RPMI8226 (cell line): Measurements from ENCODE around the gene MRNIP.

Experiments used
- DNase-seq: peaks from one replicate; pipeline ENCODE4 v3.0.0-alpha.2; 2015

The MRNIP gene

DNA sequence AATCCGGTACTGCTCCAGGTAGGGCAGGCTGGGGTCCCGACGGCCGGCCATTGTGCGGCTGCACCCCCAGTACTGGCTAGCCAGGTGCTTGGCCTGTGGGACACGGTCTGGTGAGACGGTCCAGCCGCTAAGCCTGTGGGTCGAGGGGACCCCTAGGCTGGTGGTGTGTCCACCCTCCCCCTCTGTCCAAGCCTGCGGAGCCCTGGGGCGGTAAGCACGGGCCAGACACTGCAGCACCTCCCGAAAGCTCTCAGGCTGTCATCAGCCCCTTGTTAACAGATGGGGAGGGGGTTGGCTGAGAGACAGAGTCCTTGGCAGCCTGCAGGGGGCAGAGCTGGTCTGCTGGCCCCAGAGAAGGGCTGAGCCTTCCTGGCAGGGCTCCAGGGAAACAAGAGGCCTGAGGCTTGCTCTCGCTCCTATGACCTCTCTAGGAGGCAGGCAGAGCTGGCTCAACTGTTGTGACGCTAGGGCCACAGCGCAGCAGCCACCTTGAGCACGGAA is 11.8 kb upstream of the MRNIP start:
- DNase-seq, result peak; percentile 76

DNA sequence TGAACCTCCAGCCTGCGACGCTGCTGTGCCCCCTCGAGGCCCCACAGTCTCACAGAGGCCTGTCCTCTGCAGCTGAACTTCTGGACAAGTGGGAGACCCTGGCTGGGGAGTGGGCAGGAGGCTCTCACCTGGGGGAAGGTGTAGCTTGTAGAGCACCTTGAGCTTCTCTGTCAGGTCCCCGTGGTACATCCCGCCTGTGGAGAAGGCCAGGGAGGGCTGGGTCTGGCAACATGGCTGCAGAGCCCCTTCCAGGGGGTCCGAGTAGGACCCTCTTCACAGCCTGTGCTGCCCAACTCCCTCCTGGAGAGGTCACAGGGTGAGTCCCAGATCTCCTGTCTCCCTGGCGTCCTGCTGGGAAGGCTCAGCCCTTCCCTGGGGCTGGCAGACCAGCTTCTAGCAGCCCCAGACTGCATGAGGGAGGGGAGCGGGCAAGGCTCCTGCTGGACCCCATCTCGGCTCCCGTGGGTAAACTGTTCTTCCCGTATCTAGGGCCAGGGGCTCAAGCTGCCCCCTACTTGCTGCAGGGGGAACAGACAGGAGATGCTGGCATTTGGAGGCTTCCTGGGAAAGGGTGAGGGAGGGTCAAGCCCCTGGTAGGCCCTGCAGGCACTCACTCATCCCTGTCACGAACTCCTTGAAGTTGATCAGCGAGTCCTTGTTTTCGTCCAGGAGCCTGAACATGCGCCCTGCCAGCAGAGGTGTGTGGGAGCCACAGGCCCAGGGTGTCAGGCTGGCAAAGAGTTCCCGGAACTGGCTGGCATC is 11.2 kb upstream of the MRNIP start:
- DNase-seq, result no peak

DNA sequence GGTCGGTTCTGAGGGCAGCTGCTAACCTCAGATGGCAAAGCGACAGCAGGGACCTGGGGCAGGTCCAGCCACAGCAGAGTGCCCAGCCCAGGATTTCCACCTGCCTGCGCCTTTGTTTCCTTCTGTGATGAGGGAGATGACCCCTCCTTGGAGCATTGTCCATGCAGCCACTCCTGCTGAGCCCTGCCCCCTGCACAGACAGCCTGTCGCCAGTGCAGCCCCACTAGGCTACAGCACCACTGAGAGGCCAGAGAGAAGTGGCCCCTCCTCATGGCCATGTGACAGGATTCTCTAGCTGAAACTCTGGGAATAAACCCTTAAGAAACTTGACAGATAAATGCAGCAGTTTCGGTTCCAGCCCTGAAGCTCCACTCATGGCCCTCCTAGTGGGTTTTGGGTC is 10.5 kb upstream of the MRNIP start:
- no peak for DNase-seq

DNA sequence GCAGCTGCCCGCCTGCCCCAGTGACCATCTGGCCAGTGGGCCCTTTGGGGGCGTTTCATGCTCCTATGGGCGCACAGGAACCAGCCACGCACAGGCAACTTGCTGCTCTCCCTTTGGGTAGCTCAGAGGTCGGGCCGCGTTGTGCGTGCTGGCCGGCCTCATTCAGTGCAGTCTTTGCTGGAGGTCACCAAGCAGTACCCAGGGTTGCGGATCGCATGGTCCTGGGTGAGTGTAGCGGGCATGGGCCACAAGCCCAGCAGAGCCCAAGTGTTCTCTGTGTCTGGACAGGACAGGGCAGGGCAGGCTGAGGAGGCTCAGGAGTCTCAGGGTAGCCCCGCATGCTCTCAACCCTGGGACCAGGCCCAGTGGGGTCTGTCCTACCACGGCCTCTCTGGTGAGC is 9.9 kb upstream of the MRNIP start:
- no peak for DNase-seq

DNA sequence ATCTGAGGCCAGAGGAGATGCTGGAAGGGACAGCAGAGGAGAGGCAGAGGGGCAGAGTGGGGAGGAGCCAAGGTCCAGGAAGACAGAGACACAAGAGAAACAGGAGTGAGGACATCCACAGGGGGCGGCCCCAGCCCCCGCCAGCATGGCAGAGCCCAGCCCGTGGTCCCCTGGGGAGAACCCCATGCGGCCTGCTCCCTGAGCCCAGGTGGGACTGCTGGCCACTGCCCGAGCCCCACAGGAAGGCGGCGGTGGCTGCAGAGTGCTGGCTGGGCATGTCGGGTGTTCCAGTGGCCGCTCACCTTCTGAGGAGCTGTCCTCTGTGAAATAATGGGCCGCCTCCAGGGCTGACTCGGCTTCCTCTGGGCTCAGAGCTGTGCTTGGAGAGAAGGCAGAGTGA is 8.9 kb upstream of the MRNIP start:
- no peak for DNase-seq

DNA sequence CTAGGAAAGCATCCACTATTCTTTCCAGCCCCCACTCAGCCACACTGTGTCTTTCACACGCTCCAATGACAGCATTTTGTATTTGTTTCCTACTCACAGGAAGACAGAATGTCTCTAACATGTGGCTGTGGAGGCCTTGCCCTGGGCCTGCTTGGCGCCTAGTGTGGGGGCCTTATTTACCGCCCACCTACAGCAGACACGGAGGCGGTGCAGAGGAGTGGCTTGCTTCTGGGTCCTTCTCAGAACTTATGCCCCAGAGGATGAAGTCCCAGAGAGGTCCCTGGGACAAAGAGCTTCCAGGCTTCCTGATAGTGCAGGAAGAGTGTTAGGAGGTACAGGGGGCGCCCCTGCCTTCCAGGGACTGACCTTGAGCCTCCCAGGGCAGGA is 8.5 kb upstream of the MRNIP start:
- no peak for DNase-seq

DNA sequence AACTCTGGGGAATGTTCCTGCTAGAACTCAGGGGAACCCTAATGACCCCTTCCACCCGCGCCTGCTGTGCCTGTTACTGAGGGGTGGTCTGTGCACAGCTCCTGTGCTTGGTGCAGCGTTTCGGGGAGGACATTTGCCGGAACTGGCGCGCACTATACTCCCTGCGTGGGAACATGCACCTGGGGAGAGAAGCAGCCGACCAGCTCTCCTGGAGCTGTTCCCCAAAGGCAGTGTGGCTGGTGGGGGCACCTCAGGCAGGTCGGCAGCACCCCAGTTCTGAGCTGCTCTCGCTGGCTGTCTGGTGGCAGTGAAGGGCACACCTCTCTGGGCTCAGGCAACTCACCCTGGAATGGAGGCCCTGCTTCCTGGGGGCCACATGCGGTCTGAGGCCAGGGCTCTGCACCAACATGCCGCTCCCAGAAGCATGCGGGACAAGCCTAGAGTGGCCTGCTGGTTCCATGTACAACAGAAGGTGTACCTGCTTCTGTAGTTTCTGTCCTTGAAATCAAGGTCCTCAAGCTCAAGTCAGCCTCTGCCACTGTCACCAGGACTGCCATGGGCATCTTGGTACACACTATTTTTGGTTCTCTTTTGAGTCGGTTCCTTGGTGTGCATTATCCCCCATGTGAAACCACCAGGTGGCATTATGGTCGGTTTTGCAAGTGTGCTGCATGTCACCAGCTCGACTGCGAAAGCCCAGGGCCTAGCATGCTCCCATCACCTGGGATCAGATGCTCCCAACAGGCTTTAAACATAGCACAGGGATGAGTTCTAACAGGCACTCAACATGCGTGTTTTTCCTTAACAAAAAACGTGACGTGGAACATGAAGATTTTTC is 7.8 kb upstream of the MRNIP start:
- DNase-seq, result peak; percentile 52

DNA sequence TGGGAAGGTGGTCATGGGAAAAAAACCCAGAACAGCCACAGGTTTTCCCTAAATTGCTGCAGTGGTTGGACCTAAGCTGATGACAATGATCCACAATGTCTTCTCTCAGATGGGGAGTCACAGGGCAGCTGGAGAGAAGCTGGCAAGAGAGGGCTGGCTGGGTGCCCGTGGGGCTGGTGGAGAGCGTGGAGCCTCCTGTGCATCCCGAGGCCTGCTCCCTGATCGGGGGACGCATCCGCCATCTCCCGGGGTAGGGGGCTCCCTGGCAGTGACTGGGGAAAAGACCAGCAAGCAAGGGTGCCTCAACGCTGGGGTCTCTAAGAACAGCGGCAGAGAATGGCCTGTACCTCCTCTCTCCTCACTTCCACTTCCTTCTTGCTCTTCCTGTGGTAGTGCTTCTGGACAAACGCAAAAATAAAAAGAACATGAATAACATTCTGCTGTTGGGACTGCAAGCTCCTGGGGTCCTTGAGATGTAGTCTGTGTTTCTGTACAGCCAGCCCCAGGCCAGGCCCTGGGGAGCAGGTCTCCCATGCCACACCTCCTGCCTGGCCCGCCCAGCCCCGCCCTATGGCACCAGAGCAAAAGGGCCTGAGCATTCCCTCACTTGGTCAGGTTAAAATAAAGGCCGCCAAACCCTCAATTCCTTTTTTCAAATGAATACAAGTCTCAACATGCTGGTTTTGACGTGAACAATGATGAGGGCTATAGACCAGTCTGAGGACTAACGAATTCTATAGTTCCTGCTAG is 7.0 kb upstream of the MRNIP start:
- no peak for DNase-seq

DNA sequence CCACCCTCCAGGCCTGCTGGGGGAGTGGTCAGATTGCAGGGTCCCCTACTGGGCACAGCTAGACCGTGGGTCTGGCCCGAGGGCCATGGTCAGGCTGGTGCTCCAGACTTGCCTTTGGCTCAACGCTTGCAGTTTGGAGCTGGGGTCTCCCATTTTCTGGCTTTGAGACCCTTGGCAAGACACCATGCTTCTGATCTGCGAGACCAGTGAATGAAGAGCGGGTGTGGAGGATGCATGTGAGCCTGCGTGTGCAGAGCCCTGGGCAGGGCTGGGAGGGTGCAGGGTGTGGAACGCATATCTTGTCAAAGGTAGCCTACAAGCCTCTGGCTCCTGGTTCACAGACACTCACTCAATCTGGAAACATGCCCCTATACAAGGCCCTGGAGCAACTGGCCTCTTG is 6.1 kb upstream of the MRNIP start:
- no peak for DNase-seq

DNA sequence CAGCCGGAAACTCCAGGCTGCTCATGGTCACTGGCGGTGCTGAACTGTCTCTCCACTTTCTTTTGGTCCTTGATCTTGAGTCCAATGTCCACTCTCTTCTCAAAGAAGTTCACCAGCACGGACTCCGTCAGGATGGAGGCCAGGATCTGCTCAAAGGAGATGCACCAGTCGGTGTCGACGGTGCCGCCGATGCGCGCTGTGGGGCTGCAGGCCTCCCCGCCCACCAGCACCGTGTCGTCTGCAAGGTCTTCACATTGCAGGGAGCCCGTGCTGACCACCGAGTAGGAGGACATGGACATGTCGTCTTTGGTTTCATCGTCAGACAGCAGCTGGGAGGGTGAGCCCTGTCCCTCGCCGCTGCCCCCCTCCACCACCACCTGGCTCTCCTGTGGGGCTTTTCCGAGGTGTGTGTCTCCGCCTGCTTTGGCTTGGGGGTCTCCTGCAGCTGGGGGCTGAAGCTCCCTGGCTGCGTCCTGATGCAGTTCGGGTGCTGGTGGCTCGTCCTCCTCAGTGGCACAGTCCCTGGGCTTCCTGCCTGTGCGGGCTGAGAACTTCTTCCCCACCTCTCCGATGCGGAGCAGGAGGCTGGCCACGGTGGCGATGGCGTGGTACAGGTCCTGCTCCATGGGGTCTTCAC is 5.0 kb upstream of the MRNIP start:
- no peak for DNase-seq

DNA sequence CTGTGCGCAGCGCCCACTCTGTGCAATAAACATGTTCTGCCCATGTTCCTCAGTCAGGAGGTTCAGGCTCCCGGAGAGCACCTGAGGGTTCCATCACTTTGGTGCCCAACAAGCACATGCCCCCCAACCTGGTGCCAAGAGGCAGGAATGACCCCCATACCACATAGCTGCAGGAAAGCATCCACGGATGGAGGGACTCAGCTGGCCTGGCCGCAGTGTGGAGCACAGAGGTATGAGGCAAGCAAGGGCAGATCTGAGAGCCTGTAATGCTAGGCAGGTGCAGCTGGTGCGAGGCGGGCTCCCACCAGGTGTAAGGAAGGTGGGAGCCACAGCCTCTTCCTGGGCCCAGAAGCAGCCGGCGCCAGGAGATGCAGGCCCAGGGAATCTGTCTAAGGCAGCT is 4.3 kb upstream of the MRNIP start:
- no peak for DNase-seq

DNA sequence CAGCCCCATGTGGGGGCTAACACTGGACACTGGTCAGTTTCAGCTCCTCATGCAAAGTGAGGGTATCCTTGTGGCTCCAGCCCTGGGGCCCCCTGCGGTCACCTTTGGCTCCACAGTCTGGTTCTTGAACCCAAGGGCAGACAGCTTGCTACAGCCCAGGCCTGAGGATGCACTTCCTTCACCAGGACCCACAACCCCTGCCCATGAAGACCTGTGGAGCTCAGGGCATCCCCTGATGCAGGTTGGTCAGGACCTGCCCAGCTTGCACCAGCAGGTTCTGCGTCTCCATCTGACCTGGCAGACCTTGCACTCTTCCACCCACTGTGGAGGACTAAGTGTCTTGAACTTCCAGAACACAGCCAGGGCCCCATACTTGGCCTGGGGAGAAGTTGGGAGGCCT is 3.7 kb upstream of the MRNIP start:
- DNase-seq, result no peak

DNA sequence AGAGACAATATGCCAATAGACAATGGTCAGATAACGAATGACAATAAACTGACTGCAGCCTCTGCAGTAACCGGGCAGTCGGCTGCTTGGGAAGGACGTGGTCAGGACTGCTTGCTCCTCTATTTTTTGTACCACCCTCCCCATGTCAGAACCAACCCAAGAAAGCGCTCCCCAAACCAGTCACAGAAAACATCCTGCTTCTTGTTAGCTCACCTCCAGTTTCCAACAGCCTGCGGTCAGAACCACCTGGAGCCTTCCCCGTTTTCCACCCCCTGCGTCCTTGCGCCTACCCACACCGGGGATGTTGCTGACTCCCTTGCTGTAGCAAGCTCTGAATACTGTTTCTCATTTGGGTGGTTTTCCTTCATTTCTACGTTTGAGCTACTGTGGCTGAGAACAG is 1.7 kb upstream of the MRNIP start:
- DNase-seq, result no peak

DNA sequence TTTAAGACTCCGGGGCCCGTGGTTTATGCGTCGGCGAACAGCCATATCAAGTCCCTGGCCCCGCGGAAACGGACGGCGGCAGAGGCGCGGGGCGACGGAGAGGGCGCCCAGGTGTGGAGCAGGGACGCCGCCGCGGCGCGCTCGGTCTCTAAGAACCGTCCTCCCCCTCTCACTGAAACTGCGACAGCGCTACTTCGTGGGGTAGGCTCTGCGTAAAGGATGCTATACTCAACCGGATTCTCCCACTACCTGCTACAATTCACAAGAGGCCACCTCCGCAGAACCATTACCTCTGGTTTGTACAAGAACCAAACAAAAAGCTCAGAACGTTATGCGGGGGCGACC is 404 bp downstream of the MRNIP start:
- DNase-seq, result peak; percentile 72

DNA sequence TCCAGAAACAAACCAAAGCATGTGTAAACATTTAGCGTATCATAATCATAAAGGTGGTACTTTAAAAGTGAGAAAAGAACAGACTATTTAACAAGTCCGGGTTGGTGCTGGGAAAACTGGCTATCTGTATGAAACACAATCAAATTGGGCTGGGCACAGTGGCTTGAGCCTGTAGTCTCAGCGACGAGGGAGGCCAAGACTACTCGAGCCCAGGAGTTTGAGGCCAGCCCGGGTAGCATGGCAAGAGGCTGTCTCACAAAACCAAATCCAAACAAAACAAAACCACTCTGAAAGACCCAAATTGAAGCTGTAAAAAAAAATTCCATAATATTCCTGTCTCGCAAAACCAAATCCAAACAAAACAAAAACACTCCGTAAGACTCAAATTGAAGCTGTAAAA is 4.3 kb downstream of the MRNIP start:
- no peak for DNase-seq

DNA sequence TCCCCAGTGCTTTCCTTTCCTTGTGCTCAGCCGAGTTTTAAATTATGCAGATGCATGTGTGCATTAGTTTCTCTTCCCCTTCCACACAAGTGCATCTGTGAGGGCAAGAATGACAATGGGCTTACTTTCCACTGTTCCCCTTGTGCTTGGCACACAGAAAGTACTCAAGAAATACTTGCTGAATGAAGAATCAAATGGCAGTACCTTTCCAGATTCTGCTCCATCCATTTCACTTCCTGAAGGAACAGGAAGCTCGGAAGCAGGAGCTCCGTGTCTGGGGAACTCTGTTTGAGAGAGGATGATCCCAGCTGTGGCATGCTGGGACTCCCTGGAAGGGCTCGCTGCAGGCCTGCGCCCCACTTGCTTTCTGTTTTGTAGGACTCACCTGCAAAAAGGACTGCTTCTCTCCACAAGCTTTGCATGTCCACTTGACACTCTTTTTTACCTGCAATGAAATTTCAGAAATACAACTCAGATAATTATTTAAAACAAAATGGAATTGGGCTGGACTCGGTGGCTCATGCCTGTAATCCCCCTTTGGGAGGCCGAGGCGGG is 5.5 kb downstream of the MRNIP start:
- DNase-seq, result no peak

DNA sequence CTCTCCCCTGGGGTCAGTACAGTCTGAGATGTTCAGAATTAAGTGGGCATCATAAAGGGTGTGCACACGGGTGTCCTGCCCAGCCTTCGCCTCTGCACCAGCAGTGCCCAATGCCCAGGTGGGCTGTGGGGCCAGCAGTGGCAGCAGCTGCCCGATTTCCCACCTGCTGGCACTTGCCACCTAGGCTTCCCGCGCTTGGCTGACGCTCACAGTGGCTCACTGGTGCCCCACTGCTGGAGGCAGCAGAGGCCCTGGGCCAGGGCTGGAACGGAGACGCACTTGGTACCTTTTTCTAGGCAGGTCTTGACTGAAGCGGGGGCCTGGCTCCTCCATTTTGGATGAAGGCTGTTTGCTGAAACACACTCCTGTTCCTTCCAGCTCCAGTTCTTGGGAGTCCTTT is 17.0 kb downstream of the MRNIP start:
- no peak for DNase-seq

DNA sequence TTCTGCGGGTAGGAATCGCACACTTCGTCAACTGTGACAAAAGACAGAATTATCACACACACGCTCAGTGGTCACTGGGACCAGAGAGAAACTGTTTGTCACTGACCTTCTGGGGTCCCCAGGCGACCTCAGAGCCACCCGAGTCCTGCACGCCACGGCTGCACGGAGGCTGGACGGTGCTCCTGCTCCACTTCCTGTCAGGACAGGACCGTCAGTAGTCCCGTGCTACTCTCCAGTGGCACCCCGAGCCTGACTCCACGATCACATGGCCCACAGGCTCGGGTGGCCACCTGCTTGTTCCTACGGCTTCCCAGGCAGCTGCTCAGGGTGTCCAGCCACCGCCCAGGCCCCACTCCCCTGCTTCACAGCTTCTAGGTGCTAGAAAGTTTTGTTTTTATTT is 17.9 kb downstream of the MRNIP start:
- no peak for DNase-seq

DNA sequence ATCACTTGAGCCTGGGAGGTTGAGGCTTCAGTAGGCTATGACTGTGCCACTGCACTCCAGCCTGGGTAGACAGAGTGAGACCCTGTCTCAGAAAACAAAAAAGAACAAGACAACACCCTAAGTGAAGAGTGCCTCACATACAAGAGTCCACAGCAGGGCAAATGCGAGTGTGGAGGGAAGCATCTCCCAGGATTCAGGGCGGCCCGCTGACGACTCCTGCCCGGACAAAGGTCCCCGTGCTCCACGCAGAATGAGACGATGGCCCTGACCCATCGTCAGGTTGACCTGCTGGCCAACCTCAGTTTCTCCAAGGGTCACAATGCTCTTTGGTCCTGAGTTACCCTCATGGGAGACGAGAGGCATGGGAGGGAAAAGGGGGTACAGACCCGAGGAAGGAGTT is 18.3 kb downstream of the MRNIP start:
- no peak for DNase-seq

DNA sequence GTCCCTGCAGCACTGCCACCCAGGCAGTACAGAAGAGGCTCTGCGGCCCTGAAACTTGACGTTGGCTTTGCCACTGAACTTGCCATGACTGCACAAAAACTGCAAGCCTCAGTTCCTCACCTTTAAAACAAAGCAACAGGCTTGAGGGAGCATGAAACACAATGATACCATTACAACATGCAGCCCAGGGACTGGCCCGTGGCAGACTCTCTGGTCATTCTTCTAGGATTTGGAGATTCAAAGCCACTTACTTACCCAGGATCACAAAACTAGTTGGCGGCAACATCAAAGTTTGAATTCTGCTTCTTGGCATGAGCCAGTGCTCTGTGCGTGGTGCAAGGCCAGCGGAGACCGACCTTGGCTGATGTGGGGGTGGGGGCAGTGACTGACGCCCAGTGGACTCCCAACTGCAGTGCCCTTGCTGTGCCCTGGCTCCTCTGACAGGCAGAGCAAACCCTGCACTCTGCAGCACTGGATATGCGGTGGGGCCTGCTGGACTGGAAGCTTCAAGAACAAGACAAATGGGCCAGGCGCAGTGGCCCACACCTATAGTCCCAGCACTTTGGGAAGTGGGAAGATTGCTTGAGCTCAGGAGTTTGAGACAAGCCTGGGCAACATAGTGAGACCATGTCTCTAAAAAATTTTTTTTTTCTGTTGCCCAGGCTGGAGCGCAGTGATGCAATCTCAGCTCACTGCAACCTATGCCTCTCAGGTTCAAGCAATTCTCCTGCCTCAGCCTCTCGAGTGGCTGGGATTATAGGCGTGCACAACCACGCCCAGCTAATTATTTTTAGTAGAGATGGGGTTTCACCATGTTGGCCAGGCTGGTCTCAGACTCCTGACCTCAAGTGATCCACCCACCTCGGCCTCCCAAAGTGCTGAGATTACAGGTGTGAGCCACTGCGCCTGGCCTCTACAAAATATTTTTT is 19.0 kb downstream of the MRNIP start:
- no peak for DNase-seq

DNA sequence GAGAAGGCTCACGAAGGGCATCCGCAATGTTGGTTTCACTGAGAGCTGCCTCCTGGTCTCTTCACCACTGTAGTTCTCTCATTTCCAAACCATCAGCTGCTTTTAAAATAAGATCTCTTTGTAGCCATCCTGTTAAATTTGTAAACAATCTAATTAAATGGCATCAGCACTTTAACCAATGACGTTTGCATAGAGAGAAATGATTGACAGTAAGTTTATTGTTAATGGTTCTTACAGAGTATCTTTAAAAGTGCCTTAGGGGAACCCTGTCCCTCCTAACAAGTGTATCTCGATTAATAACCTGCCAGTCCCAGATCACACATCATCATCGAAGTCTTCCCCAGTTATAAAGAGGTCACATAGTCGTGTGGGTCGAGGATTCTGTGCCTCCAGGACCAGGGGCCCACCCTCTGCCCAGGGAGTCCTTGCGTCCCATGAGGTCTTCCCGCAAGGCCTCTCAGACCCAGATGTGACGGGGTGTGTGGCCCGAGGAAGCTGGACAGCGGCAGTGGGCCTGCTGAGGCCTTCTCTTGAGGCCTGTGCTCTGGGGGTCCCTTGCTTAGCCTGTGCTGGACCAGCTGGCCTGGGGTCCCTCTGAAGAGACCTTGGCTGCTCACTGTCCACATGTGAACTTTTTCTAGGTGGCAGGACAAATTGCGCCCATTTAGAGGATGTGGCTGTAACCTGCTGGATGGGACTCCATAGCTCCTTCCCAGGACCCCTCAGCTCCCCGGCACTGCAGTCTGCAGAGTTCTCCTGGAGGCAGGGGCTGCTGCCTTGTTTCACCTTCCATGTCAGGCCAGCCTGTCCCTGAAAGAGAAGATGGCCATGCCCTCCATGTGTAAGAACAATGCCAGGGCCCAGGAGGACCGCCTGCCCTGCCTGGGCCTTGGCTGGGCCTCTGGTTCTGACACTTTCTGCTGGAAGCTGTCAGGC is 21.3 kb downstream of the MRNIP start:
- DNase-seq, result no peak
